ENCODE results near the gene SUZ12.
"Not testable (repeated sequence)": the region's sequence is repeated elsewhere in the genome, so short reads cannot be mapped to it uniquely, and the experiment has no call there.

SUZ12 gene

GRCh38 chr17:32016231-32016630, 79.4 kb downstream of the SUZ12 start:
- no peak for DNase-seq (ENCODE audit: low read depth)
- TF ChIP-seq, protein P1, sequence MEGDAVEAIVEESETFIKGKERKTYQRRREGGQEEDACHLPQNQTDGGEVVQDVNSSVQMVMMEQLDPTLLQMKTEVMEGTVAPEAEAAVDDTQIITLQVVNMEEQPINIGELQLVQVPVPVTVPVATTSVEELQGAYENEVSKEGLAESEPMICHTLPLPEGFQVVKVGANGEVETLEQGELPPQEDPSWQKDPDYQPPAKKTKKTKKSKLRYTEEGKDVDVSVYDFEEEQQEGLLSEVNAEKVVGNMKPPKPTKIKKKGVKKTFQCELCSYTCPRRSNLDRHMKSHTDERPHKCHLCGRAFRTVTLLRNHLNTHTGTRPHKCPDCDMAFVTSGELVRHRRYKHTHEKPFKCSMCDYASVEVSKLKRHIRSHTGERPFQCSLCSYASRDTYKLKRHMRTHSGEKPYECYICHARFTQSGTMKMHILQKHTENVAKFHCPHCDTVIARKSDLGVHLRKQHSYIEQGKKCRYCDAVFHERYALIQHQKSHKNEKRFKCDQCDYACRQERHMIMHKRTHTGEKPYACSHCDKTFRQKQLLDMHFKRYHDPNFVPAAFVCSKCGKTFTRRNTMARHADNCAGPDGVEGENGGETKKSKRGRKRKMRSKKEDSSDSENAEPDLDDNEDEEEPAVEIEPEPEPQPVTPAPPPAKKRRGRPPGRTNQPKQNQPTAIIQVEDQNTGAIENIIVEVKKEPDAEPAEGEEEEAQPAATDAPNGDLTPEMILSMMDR (IDR thresholded peaks at IDR 0.05; ENCODE audit: insufficient read depth, low read depth, low read length, missing control alignments), result no peak
- no peak overlapping the region for H3K4me3 ChIP-seq (ENCODE audit: low read depth, low read length)

DNA sequence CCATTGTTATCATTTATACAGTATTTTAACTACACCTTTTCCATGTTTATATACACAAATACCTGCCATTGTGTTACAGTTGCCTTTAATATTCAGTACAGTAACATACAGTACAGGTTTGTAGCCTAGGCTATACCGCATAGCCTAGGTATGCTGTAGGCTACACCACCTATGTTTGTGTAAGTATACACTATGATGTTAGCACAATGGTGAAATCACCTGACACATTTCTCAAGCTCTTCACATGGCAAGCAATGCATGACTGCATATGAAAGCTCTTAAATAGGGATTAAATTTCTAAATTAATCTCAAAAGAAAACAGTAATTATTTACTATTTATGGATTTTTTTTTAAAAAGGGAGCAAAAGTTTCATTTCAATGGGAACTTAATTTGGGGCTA, 82.4 kb downstream of the SUZ12 start:
- TF ChIP-seq, protein P1 (IDR thresholded peaks at IDR 0.05; ENCODE audit: insufficient read depth, low read depth, low read length, missing control alignments), result no peak
- no peak for DNase-seq (ENCODE audit: low read depth)
- no peak overlapping the region for H3K4me3 ChIP-seq (ENCODE audit: low read depth, low read length)

DNA sequence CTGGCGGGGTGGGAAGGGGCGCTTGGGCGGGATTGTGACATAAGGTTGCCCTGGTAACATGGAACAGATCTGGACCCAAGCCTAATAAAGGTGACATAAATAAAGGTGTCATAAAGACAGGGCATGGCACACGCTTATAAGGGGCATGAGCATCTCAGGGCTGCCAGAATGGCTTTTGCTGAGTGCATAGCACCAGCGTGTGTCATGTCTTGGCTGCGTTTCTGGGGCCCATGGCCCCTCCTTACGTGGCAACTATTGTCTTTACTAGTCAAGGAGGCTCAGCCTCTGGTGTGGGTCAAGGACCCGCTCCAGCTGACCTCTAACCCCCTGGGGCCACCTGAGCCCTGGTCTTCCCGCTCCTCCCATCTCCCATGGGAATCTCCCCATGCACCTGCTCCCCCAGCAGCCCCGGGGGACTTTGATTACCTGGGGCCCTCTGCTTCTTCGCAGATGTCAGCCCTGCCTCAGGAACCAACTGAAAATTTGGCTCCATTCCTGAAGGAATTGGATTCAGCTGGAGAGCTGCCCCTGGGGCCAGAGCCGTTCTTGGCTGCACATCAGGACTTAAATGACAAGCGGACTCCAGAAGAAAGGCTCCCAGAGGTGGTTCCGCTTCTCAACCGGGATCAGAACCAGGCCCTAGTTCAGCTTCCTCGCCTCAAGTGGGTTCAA, 84.3 kb downstream of the SUZ12 start:
- TF ChIP-seq, protein P1 (IDR thresholded peaks at IDR 0.05; ENCODE audit: insufficient read depth, low read depth, low read length, missing control alignments), result no peak
- no peak for DNase-seq (ENCODE audit: low read depth)
- no peak overlapping the region for H3K4me3 ChIP-seq (ENCODE audit: low read depth, low read length)

DNA sequence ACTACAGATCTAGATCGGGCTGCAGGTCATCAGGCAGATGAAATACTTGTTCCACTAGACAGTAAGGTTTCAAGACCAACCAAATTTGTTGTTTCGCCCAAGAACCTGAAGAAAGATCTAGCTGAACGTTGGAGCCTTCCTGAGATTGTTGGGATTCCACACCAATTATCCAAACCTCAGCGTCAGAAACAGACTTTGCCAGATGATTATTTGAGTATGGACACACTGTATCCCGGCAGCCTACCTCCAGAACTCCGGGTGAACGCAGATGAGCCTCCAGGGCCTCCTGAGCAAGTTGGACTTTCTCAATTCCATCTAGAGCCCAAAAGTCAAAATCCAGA, 84.8 kb downstream of the SUZ12 start:
- TF ChIP-seq, protein P1 (IDR thresholded peaks at IDR 0.05; ENCODE audit: insufficient read depth, low read depth, low read length, missing control alignments), result no peak
- DNase-seq (ENCODE audit: low read depth), result no peak
- no peak overlapping the region for H3K4me3 ChIP-seq (ENCODE audit: low read depth, low read length)

DNA sequence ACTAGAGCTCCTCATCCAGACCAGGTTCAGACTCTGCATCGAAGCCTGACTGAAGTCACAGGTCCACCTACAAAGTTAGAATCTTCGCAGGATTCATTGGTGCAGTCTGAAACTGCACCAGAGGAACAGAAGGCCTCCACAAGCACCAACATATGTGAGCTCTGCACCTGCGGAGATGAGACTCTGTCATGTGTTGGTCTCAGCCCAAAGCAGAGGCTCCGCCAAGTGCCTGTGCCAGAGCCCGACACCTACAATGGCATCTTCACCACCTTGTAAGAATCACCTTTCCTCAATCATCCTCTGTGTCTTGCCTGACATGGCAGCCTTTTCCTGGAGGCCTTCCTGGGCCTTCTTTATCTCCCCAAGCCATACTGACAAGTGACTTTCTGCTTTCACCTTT, 85.7 kb downstream of the SUZ12 start:
- not testable (repeated sequence) for H3K4me3 ChIP-seq (ENCODE audit: low read depth, low read length); DNase-seq (ENCODE audit: low read depth)

DNA sequence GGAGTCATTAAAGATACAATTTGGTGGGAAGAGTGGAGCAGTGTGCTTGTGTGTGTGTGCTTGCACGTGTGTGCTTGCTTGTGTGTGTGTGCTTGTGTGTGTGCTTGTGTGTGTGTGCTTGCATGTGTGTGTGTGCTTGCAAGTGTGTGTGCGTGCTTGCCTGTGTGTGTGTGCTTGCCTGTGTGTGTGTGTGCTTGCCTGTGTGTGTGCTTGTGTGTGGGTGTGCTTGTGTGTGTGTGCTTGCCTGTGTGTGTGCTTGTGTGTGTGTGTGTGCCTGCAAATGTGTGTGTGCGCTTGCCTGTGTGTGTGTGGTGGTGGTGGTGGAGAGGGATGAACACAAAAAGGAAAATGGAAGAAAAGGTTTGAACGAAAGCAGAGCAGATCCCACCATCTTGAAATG, 90.5 kb downstream of the SUZ12 start:
- not testable (repeated sequence) for H3K4me3 ChIP-seq (ENCODE audit: low read depth, low read length); DNase-seq (ENCODE audit: low read depth)

- TF ChIP-seq, protein P1 (IDR thresholded peaks at IDR 0.05; ENCODE audit: insufficient read depth, low read depth, low read length, missing control alignments), result no peak
- H3K4me3 ChIP-seq (ENCODE audit: low read depth, low read length), result no peak overlapping the region
Observed at GRCh38 chr17:32033223-32033622, 96.4 kb downstream of the SUZ12 start.

GRCh38 chr17:32033812-32034211, 97.0 kb downstream of the SUZ12 start:
- DNase-seq (ENCODE audit: low read depth); H3K4me3 ChIP-seq (ENCODE audit: low read depth, low read length): not testable (repeated sequence)

More at GRCh38 chr17:32033223-32033622, 96.4 kb downstream of the SUZ12 start:
- no peak for DNase-seq (ENCODE audit: low read depth)

GRCh38 chr17:32040246-32040645, 103.4 kb downstream of the SUZ12 start:
- DNase-seq (ENCODE audit: low read depth), result not testable (repeated sequence)

DNA sequence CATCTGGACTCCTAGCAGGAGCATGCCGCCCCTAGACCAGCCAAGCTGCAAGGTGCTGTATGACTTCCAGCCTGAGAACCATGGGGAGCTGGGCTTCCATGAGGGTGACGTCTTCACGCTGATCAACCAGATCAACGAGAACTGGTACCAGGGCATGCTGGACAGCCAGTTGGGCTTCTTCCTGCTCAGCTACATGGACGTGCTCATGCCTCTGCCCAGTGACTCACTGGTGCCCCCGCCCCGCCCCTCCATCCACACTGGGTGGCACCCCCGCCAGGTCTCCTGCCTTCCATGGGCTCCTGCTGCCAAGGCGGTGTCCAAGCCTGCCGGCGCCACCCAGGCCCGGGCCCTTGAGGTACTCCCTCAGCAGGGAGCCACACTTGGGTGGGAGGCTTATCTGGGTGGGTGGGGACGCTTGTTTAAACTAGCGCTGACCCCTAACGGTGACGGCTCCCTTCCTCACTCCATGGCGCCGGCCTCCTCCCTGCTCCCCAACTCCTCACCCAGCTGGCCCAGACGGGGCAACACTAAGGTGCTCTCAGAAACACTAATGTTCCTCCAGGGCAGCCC, 104.6 kb downstream of the SUZ12 start:
- not testable (repeated sequence) for DNase-seq (ENCODE audit: low read depth); H3K4me3 ChIP-seq (ENCODE audit: low read depth, low read length)

More at GRCh38 chr17:32040246-32040645, 103.4 kb downstream of the SUZ12 start:
- not testable (repeated sequence) for H3K4me3 ChIP-seq (ENCODE audit: low read depth, low read length)

DNA sequence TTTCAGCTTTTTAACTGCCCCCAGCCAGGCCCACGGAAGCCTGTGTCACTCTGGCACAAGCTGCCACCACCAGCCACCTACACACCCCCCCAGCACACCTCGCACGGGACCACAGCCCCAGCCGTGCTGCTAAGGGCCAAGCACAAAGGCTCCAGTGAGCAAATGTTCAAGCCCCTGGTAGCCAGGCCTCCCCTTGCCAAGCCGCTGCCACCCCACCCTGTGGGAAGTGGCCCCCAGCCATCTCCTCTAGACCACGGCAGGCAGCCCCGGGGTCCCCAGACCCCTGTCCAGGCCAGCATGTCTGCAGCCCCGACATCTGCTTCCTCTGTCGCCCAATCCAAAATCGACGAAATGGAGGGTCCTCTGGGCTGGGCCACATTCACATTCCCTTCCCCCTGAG, 105.5 kb downstream of the SUZ12 start:
- DNase-seq (ENCODE audit: low read depth); H3K4me3 ChIP-seq (ENCODE audit: low read depth, low read length): not testable (repeated sequence)

DNA sequence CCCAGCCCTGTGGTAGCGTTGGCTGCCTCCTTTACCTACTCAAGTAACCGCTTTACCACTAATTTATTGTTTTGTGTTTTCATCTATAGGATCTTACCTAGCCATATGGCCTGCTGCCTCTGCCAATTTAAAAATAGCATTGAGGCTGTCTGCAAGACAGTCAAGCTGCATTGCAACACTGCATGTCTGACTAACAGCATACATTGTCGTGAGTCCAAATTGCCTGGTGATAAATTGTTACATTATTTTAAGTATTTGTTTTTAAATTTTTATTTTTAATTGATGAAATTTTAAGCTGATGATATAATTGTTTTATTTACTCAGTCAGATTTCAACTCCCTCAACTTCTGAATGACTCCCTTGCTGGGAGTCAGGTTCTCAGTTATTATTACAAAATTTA, 108.8 kb downstream of the SUZ12 start:
- DNase-seq (ENCODE audit: low read depth); H3K4me3 ChIP-seq (ENCODE audit: low read depth, low read length): not testable (repeated sequence)

DNA sequence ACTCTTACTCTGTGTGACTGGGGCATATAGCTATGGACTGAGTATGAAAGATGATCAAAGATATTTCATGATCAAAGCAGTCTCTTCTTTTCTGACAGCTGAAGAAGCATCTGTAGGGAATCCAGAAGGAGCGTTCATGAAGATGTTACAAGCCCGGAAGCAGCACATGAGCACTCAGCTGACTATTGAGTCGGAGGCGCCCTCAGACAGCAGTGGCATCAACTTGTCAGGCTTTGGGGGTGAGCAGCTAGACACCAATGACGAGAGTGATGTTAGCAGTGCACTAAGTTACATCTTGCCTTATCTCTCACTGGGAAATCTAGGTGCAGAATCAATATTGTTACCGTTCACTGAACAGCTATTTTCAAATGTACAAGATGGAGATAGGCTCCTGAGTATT, 110.9 kb downstream of the SUZ12 start:
- H3K4me3 ChIP-seq (ENCODE audit: low read depth, low read length); DNase-seq (ENCODE audit: low read depth): not testable (repeated sequence)

Measured in GM12865 (cell line).